AG04450 (cell line): ENCODE results near the gene LAG3. TPM values are rescaled to one million over a fixed set of nuclear protein-coding genes. Genes with fewer than 3 reads are reported as not detected.

Source experiments
- CTCF ChIA-PET: fragments of 300-600, 350-600 bp; formaldehyde crosslinking; extraction: SDS; loops from one replicate; lab custom pipeline; 2022; ENCODE audit warnings: antibody characterized with exemption, inconsistent platforms; lab: Charles Lee
- POLR2A ChIA-PET: fragments of 350-600 bp; formaldehyde crosslinking; extraction: SDS; loops from one replicate; lab custom pipeline; 2021; ENCODE audit warnings: antibody characterized with exemption, inconsistent platforms; lab: Yijun Ruan, JAX
- DNase-seq: peaks from one replicate; pipeline ENCODE4 v3.0.0-alpha.2; 2011; ENCODE audit warnings: low read depth, low spot score
- H3K27ac ChIP-seq: one replicate; pipeline ENCODE4 v1.5.1; 2012; ENCODE audit warnings: low read depth, low read length, control low read depth
- H3K27me3 ChIP-seq: one replicate; pipeline ENCODE4 v1.6.0; 2012; ENCODE audit warnings: low read length; ENCODE audit not compliant: control insufficient read depth, insufficient read depth
- H3K4me3 ChIP-seq: 2 replicates; pipeline ENCODE4 v1.5.1; 2011; ENCODE audit warnings: mild to moderate bottlenecking, low read depth, low read length, control low read depth
- H3K9me3 ChIP-seq: 2 replicates; pipeline ENCODE4 v1.5.1; 2012; ENCODE audit warnings: low read length; ENCODE audit not compliant: control insufficient read depth, insufficient read depth
- CTCF ChIP-seq: IDR thresholded peaks from 2 replicates; pipeline ENCODE4 v1.5.1; 2011; ENCODE audit warnings: low read depth, low read length, control low read depth, inconsistent platforms
- polyA plus RNA-seq: library from polyadenylated mRNA; depleted of rRNA; stranded (reverse); fragments of >200 nt; gene quantifications from 2 replicates; pipeline ENCODE4 v1.2.3, GENCODE V29; 2011

Gene LAG3
- polyA plus RNA-seq, 1 experiment = 0.11 TPM

- CTCF ChIA-PET = interaction anchor here (1.1 to 7.6 kb wide), 4 partner anchors 17 to 41 kb away, joined by 6 to 124 read pairs (median 6); partner anchors contain the start of gene MLF2
- no peak for TF ChIP-seq CTCF
- POLR2A ChIA-PET = interaction anchor here (0.7 kb wide), 1 partner anchor 17 kb away, joined by 3 read pairs; no protein-coding TSS in a partner anchor
Measured at GRCh38 chr12:6783828-6784227, 11.5 kb downstream of the LAG3 start.

GRCh38 chr12:6784296-6784695 lies 12.0 kb downstream of the LAG3 start:
- ChIA-PET POLR2A (interaction anchor here (0.6 kb wide), 1 partner anchor 95 kb away, joined by 7 read pairs; the partner anchor contains the start of gene ZNF384), CTCF (interaction anchor here (1.1 to 2.3 kb wide), 4 partner anchors 17 to 41 kb away, joined by 6 to 7 read pairs (median 6); partner anchors contain the start of genes MLF2 and PTMS)
- TF ChIP-seq CTCF = no peak
- Histone ChIP-seq H3K27ac (no peak overlapping the region), H3K9me3 (no peaks in the 10 kb centered on the region), H3K4me3 (no peak overlapping the region), H3K27me3 (no peaks in the 10 kb centered on the region)
- no peak for DNase-seq

More at GRCh38 chr12:6783828-6784227, 11.5 kb downstream of the LAG3 start:
- H3K27ac ChIP-seq = no peak overlapping the region
- no peaks in the 10 kb centered on the region for H3K27me3 ChIP-seq
- no peak for DNase-seq
- no peak overlapping the region for H3K4me3 ChIP-seq
- no peaks in the 10 kb centered on the region for H3K9me3 ChIP-seq

DNA sequence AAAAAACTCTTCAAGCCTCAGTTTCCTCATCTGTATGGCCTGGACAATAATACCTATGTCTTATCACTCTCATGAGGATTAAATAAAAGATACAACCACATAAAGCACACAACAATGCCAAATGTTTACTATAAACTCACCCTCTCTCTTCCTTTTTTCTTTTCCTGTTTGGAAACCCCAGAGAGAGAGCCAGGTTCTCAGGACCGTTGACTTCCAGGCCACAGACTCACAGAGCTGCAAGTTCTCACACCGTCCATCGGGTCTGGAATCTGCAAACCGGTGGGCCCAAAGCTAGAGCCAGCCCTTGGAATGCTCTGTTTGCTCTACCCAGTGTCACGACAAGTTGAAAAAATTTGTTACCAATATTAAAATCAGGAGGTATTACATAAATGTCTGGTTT lies 12.4 kb downstream of the LAG3 start:
- CTCF ChIA-PET = interaction anchor here (1.1 to 2.3 kb wide), 3 partner anchors 18 to 40 kb away, joined by 6 to 7 read pairs (median 6); partner anchors contain the start of genes MLF2 and PTMS

GRCh38 chr12:6786416-6787094 lies 14.2 kb downstream of the LAG3 start:
- TF ChIP-seq CTCF = no peak
- no peak overlapping the region for H3K4me3 ChIP-seq
- ChIA-PET POLR2A (interaction anchor here (0.9 to 1.0 kb wide), 2 partner anchors 10 to 62 kb away, joined by 6 to 8 read pairs; no protein-coding TSS in a partner anchor), CTCF (interaction anchor here (0.6 to 2.2 kb wide), 6 partner anchors 8 to 224 kb away, joined by 3 to 14 read pairs (median 5); partner anchors contain the start of genes MLF2 and PTMS)
- H3K9me3 ChIP-seq = no peaks in the 10 kb centered on the region
- no peak for DNase-seq
- H3K27me3 ChIP-seq = no peaks in the 10 kb centered on the region
- H3K27ac ChIP-seq = no peak overlapping the region

More for the DNA sequence above, 12.4 kb downstream of the LAG3 start:
- Histone ChIP-seq H3K4me3 (no peak overlapping the region), H3K27ac (no peak overlapping the region), H3K27me3 (no peaks in the 10 kb centered on the region), H3K9me3 (no peaks in the 10 kb centered on the region)
- TF ChIP-seq CTCF = no peak
- POLR2A ChIA-PET = interaction anchor here (0.6 kb wide), 2 partner anchors 95 to 199 kb away, joined by 3 to 7 read pairs; partner anchors contain the start of gene ZNF384
- DNase-seq = no peak

- no peaks in the 10 kb centered on the region for H3K9me3 ChIP-seq
- ChIA-PET CTCF (interaction anchor here (0.8 to 2.2 kb wide), 4 partner anchors 9 to 39 kb away, joined by 3 to 14 read pairs (median 6); partner anchors contain the start of gene MLF2), POLR2A (no interaction called here)
- DNase-seq = no peak
- H3K27me3 ChIP-seq = no peaks in the 10 kb centered on the region
- no peak for TF ChIP-seq CTCF
- H3K27ac ChIP-seq = no peak overlapping the region
- H3K4me3 ChIP-seq = no peak overlapping the region
Measured at GRCh38 chr12:6787309-6787708, 15.0 kb downstream of the LAG3 start.
